Renal pelvis (tissue), 4 donors: ENCODE data around the gene KCNN2. TPM values are rescaled to one million over a fixed set of nuclear protein-coding genes. Genes with fewer than 3 reads are reported as not detected.
A peak's percentile ranks its signal among the peaks of the same experiment; 100 is the strongest.
"Not testable (repeated sequence)": the region's sequence is repeated elsewhere in the genome, so short reads cannot be mapped to it uniquely, and the experiment has no call there.

ENCODE experiments used
- DNase-seq: peaks from one replicate; pipeline ENCODE4 v3.0.0-alpha.2; 2013
- polyA plus RNA-seq, 3 donors: library from polyadenylated mRNA; unstranded; fragments of 120-200 nt; gene quantifications; one replicate each; pipeline ENCODE4 v1.2.1, GENCODE V29; 2013; ENCODE audit not compliant: insufficient read length in 3 of 3

Gene KCNN2
- polyA plus RNA-seq, 3 donors = 3.1 to 6.1 (median 4.6) TPM

GRCh38 chr5:114417519-114417918 is 55.6 kb downstream of the KCNN2 start:
- no peak for DNase-seq

GRCh38 chr5:114418176-114419066 is 56.6 kb downstream of the KCNN2 start:
- DNase-seq = peak; percentile 24

- DNase-seq = no peak
Measured at GRCh38 chr5:114419067-114419388, 57.2 kb downstream of the KCNN2 start.

- DNase-seq = no peak
Measured at GRCh38 chr5:114419959-114420358, 58.1 kb downstream of the KCNN2 start.

GRCh38 chr5:114427204-114427603 is 65.3 kb downstream of the KCNN2 start:
- no peak for DNase-seq

GRCh38 chr5:114430532-114430931 is 68.7 kb downstream of the KCNN2 start:
- DNase-seq = no peak

GRCh38 chr5:114432684-114433083 is 70.8 kb downstream of the KCNN2 start:
- not testable (repeated sequence) for DNase-seq

GRCh38 chr5:114434396-114435219 is 72.7 kb downstream of the KCNN2 start:
- no peak for DNase-seq

- DNase-seq = no peak
Measured at GRCh38 chr5:114435220-114435481, 73.3 kb downstream of the KCNN2 start.

- DNase-seq = no peak
Measured at GRCh38 chr5:114435885-114436299, 74.0 kb downstream of the KCNN2 start.

GRCh38 chr5:114437936-114438335 is 76.1 kb downstream of the KCNN2 start:
- DNase-seq = no peak

GRCh38 chr5:114438471-114438870 is 76.6 kb downstream of the KCNN2 start:
- DNase-seq = no peak

GRCh38 chr5:114447084-114447773 is 85.4 kb downstream of the KCNN2 start:
- no peak for DNase-seq

- DNase-seq = no peak
Measured at GRCh38 chr5:114448481-114448880, 86.6 kb downstream of the KCNN2 start.

- peak; percentile 44 for DNase-seq
Measured at GRCh38 chr5:114449860-114450421, 88.1 kb downstream of the KCNN2 start.

- DNase-seq = no peak
Measured at GRCh38 chr5:114450437-114450836, 88.6 kb downstream of the KCNN2 start.

GRCh38 chr5:114458726-114459125 is 96.9 kb downstream of the KCNN2 start:
- DNase-seq = no peak

GRCh38 chr5:114467171-114467570 is 105.3 kb downstream of the KCNN2 start:
- DNase-seq = no peak

- DNase-seq = peak; percentile 16
Measured at GRCh38 chr5:114467729-114468128, 105.9 kb downstream of the KCNN2 start.

- no peak for DNase-seq
Measured at GRCh38 chr5:114469372-114469771, 107.5 kb downstream of the KCNN2 start.

GRCh38 chr5:114471529-114471928 is 109.7 kb downstream of the KCNN2 start:
- no peak for DNase-seq

GRCh38 chr5:114473541-114473940 is 111.7 kb downstream of the KCNN2 start:
- no peak for DNase-seq
